Spleen (tissue), 7 donors: Measurements from ENCODE around the gene CAPNS2.

Experiments
- POLR2A ChIP-seq, 3 donors: fragments of 450-650 bp; IDR thresholded peaks; one replicate each; pipeline ENCODE4 v1.5.1; 2017; ENCODE audit warnings: antibody characterized with exemption in 3 of 3, mild to moderate bottlenecking in 1 of 3
- TF ChIP-seq, protein P1 (sequence below), 11 experiments: fragments of 200-600 bp in 7 of 11; fragments of 450-650 bp in 4 of 11; sonication (generic) in 4 of 11; IDR thresholded peaks in 8 of 11; conservative IDR thresholded peaks in 3 of 11; 1 replicate in 7 of 11; 2 replicates in 4 of 11; pipeline versions ENCODE4 v1.4.0 to v1.8.0; 2016 to 2021; ENCODE audit warnings: antibody characterized with exemption in 11 of 11, inconsistent platforms in 4 of 11, mild to moderate bottlenecking in 1 of 11
- donor health status: DM: no; HTN: no; CAD: no; lungs with moderate emphysema.
- donor health status: DM: no; HTN: no; CAD: no.
- donor health status: DM: no; HTN: no; CAD: no.

DNA sequence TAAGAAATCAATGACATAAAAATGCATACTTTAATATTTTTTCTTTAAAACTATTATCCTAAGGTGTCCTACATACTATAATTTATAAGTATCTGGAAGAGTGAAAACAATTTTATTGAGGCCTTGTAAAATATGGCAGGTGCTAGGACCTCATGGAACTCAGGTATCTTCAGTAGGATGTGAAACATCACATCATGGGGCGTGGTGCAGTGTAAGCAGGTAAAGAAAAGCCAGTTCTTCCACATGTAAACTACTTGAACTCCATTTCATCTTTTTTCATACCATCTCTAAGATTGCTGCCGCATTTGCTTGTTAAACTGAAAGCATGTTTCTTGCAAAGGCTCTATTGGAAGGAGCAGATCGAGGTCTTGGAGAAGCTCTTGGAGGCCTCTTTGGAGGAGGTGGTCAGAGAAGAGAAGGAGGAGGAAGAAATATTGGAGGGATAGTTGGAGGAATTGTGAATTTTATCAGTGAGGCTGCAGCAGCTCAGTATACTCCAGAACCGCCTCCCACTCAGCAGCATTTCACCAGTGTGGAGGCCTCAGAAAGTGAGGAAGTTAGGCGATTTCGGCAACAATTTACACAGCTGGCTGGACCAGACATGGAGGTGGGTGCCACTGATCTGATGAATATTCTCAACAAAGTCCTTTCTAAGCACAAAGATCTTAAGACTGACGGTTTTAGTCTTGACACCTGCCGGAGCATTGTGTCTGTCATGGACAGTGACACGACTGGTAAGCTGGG lies at the start of gene CAPNS2:
- TF ChIP-seq, protein P1, sequence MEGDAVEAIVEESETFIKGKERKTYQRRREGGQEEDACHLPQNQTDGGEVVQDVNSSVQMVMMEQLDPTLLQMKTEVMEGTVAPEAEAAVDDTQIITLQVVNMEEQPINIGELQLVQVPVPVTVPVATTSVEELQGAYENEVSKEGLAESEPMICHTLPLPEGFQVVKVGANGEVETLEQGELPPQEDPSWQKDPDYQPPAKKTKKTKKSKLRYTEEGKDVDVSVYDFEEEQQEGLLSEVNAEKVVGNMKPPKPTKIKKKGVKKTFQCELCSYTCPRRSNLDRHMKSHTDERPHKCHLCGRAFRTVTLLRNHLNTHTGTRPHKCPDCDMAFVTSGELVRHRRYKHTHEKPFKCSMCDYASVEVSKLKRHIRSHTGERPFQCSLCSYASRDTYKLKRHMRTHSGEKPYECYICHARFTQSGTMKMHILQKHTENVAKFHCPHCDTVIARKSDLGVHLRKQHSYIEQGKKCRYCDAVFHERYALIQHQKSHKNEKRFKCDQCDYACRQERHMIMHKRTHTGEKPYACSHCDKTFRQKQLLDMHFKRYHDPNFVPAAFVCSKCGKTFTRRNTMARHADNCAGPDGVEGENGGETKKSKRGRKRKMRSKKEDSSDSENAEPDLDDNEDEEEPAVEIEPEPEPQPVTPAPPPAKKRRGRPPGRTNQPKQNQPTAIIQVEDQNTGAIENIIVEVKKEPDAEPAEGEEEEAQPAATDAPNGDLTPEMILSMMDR (IDR thresholded peaks at IDR 0.05 in 8 of 11, conservative IDR thresholded peaks at IDR 0.05 in 3 of 11) = no peak
- TF ChIP-seq POLR2A (IDR thresholded peaks at IDR 0.05) = no peak
